GM23338 (cell line): ENCODE results near the gene TRMT10B. TPM values are rescaled to one million over a fixed set of nuclear protein-coding genes. Genes with fewer than 3 reads are reported as not detected.

Source experiments
- ATAC-seq: fragments of 200-7000 bp; cut with Tn5 transposase; 3 replicates; pipeline ENCODE4 v1.9.1; 2020
- DNase-seq: peaks from one replicate; pipeline ENCODE4 v3.0.0-alpha.2; 2015; ENCODE audit warnings: low spot score
- H2AFZ ChIP-seq: fragments of 200-600 bp; sonication (generic); 2 replicates; pipeline ENCODE4 v1.8.0; 2016; ENCODE audit warnings: antibody characterized with exemption, mild to moderate bottlenecking, moderate library complexity
- H3F3A ChIP-seq: fragments of 200-600 bp; sonication (generic); replicated peaks from 2 replicates; pipeline ENCODE4 v1.8.0; 2017; ENCODE audit warnings: antibody characterized with exemption, mixed run types, low read depth
- H3K27ac ChIP-seq: fragments of 200-600 bp; sonication (generic); 2 replicates; pipeline ENCODE4 v1.6.1; 2016; ENCODE audit warnings: low read depth
- H3K27me3 ChIP-seq: fragments of 200-600 bp; sonication (generic); 2 replicates; pipeline ENCODE4 v1.8.0; 2016; ENCODE audit warnings: mild to moderate bottlenecking, mixed run types, moderate library complexity; ENCODE audit not compliant: insufficient read depth
- H3K36me3 ChIP-seq: fragments of 200-600 bp; sonication (generic); 2 replicates; pipeline ENCODE4 v1.8.0; 2016; ENCODE audit warnings: mild to moderate bottlenecking; ENCODE audit not compliant: insufficient read depth
- H3K4me1 ChIP-seq: fragments of 200-600 bp; sonication (generic); 2 replicates; pipeline ENCODE4 v1.8.0; 2016; ENCODE audit warnings: mild to moderate bottlenecking, moderate library complexity; ENCODE audit not compliant: insufficient read depth
- H3K4me2 ChIP-seq: fragments of 200-600 bp; sonication (generic); 2 replicates; pipeline ENCODE4 v1.7.1; 2017; ENCODE audit warnings: mixed run types
- H3K4me3 ChIP-seq: fragments of 200-600 bp; sonication (generic); 2 replicates; pipeline ENCODE4 v1.6.1; 2016; ENCODE audit warnings: mixed run types
- H3K79me2 ChIP-seq: fragments of 200-600 bp; sonication (generic); replicated peaks from 2 replicates; pipeline ENCODE4 v1.8.0; 2017; ENCODE audit warnings: mild to moderate bottlenecking; ENCODE audit not compliant: insufficient read depth
- H3K9me2 ChIP-seq: fragments of 200-600 bp; sonication (generic); 2 replicates; pipeline ENCODE4 v1.8.0; 2017; ENCODE audit not compliant: insufficient read depth
- H4K20me1 ChIP-seq: fragments of 200-600 bp; sonication (generic); replicated peaks from 2 replicates; pipeline ENCODE4 v1.8.0; 2017; ENCODE audit warnings: mild to moderate bottlenecking; ENCODE audit not compliant: insufficient read depth
- H3K27ac Mint-ChIP-seq: 2 replicates; pipeline ENCODE4 v1.8.0; 2020; ENCODE audit warnings: inconsistent platforms, mild to moderate bottlenecking, moderate library complexity, mixed read lengths
- H3K27me3 Mint-ChIP-seq: 3 replicates; pipeline ENCODE4 v1.8.0; 2022; ENCODE audit warnings: low read depth, mild to moderate bottlenecking, moderate library complexity, mixed read lengths, inconsistent platforms; ENCODE audit not compliant: insufficient read depth, poor library complexity
- H3K36me3 Mint-ChIP-seq: 3 replicates; pipeline ENCODE4 v1.8.0; 2021; ENCODE audit warnings: low read depth, mild to moderate bottlenecking, inconsistent platforms, moderate library complexity, mixed read lengths
- H3K4me1 Mint-ChIP-seq: 3 replicates; pipeline ENCODE4 v1.8.0; 2020; ENCODE audit warnings: mild to moderate bottlenecking, inconsistent platforms, mixed read lengths
- H3K4me3 Mint-ChIP-seq: 3 replicates; pipeline ENCODE4 v1.8.0; 2021; ENCODE audit warnings: moderate library complexity, mild to moderate bottlenecking, inconsistent platforms, mixed read lengths
- H3K9me3 Mint-ChIP-seq: 3 replicates; pipeline ENCODE4 v1.8.0; 2020; ENCODE audit warnings: moderate library complexity, mild to moderate bottlenecking, inconsistent platforms, mixed read lengths
- CTCF ChIP-seq, 2 experiments: fragments of 200-600 bp in 1 of 2; sonication (generic) in 1 of 2; conservative IDR thresholded peaks; 2 replicates each; pipeline versions ENCODE4 v1.5.1 to v1.6.1; 2016 to 2017; ENCODE audit warnings: antibody characterized with exemption in 2 of 2, low read depth in 2 of 2, mild to moderate bottlenecking in 2 of 2, moderate library complexity in 1 of 2
- EZH2 ChIP-seq: fragments of 200-600 bp; sonication (generic); IDR thresholded peaks from one replicate; pipeline ENCODE4 v1.8.0; 2017; ENCODE audit warnings: antibody characterized with exemption, mild to moderate bottlenecking, low read depth; ENCODE audit not compliant: unreplicated experiment
- EZH2phosphoT487 ChIP-seq: fragments of 200-600 bp; sonication (generic); IDR thresholded peaks from one replicate; pipeline ENCODE4 v1.8.1; 2018; ENCODE audit warnings: antibody characterized with exemption; ENCODE audit not compliant: unreplicated experiment
- JUNB ChIP-seq: IDR thresholded peaks from one replicate; pipeline ENCODE4 v1.6.1; 2016; ENCODE audit warnings: antibody characterized with exemption; ENCODE audit not compliant: unreplicated experiment
- NANOG ChIP-seq: IDR thresholded peaks from 2 replicates; pipeline ENCODE4 v1.6.1; 2016; ENCODE audit warnings: antibody characterized with exemption, borderline replicate concordance
- POLR2AphosphoS5 ChIP-seq: IDR thresholded peaks from 2 replicates; pipeline ENCODE4 v1.6.1; 2016; ENCODE audit warnings: antibody characterized with exemption, low read depth
- REST ChIP-seq: IDR thresholded peaks from one replicate; pipeline ENCODE4 v1.6.1; 2018; ENCODE audit warnings: antibody characterized with exemption; ENCODE audit not compliant: unreplicated experiment
- STAT1 ChIP-seq: IDR thresholded peaks from one replicate; pipeline ENCODE4 v1.6.1; 2016; ENCODE audit warnings: antibody characterized with exemption; ENCODE audit not compliant: unreplicated experiment
- ZNF114 ChIP-seq: fragments of 250-450 bp; sonication (Bioruptor Pico); IDR thresholded peaks from 2 replicates; pipeline ENCODE4 v1.5.0; 2020; ENCODE audit warnings: mild to moderate bottlenecking, moderate library complexity
- ZNF331 ChIP-seq: fragments of 250-450 bp; sonication (Bioruptor Pico); IDR thresholded peaks from 2 replicates; pipeline ENCODE4 v1.5.0; 2020; ENCODE audit warnings: low read depth, mild to moderate bottlenecking, moderate library complexity
- polyA plus RNA-seq: library from polyadenylated mRNA; unstranded; fragments of >200 nt; fragmentation: Nextera tagmentation; extraction: Ambion mirVana; gene quantifications from 2 replicates; pipeline ENCODE4 v1.2.1, GENCODE V29; 2016
- total RNA-seq: library from RNA; depleted of rRNA; stranded (reverse); fragments of >200 nt; shearing (Covaris generic); gene quantifications from 2 replicates; pipeline ENCODE4 v1.2.3, GENCODE V29; 2014

TRMT10B gene
- total and polyA plus RNA-seq, 2 experiments from 2014 or later: 3.1 to 10.8 TPM

GRCh38 chr9:37787059-37787458, 33.5 kb downstream of the TRMT10B start:
- ATAC-seq: peak; percentile 54
- Mint-ChIP-seq H3K9me3 (no peaks in the 10 kb centered on the region; the same call in 2 of the 3 replicates), H3K36me3 (peaks cover 16% of the 10 kb centered on the region), H3K4me3 (no peak overlapping the region), H3K27ac (no peak overlapping the region), H3K4me1 (peaks cover 11% of the 10 kb centered on the region), H3K27me3 (peaks cover 8% of the 10 kb centered on the region)
- peak; percentile 75 for DNase-seq
- Histone ChIP-seq H3K79me2 (peaks cover 31% of the 10 kb centered on the region), H4K20me1 (peaks cover 22% of the 10 kb centered on the region), H3K27ac (no peak overlapping the region), H3K4me3 (peak overlapping the region; percentile 44; the same call in 1 of the 2 replicates), H3K36me3 (peaks cover 19% of the 10 kb centered on the region; the same call in 1 of the 2 replicates), H3F3A (0 out of 2 replicates have a peak, but pooled peaks cover 4% of the 10 kb centered on the region), H3K27me3 (0 out of 2 replicates have a peak, but pooled peaks cover 4% of the 10 kb centered on the region), H2AFZ (peak overlapping the region; percentile 93), H3K4me2 (peak overlapping the region; percentile 57), H3K9me2 (no peaks in the 10 kb centered on the region), H3K4me1 (peaks cover 8% of the 10 kb centered on the region)
- TF ChIP-seq STAT1 (no peak), CTCF (conservative IDR thresholded peaks at IDR 0.05; ENCODE audit: low read depth in 2 of 2) (peak; percentile 38 to 65), ZNF114 (CRISPR knock-in tag) (no peak), JUNB (no peak), NANOG (no peak), REST (no peak)

GRCh38 chr9:37788332-37788731, 34.7 kb downstream of the TRMT10B start:
- Mint-ChIP-seq H3K4me1 (peaks cover 5% of the 10 kb centered on the region), H3K4me3 (no peak overlapping the region)
- H3K36me3 ChIP-seq: peaks cover 6% of the 10 kb centered on the region; the same call in 1 of the 2 replicates
- TF ChIP-seq POLR2AphosphoS5: no peak
- no peak for TF ChIP-seq ZNF331 (CRISPR knock-in tag)
- no peak for TF ChIP-seq CTCF (conservative IDR thresholded peaks at IDR 0.05; ENCODE audit: low read depth in 2 of 2)
- no peak for TF ChIP-seq EZH2phosphoT487
- TF ChIP-seq EZH2: no peak
- TF ChIP-seq NANOG: no peak

More at GRCh38 chr9:37788332-37788731, 34.7 kb downstream of the TRMT10B start:
- ATAC-seq: no peak
- no peaks in the 10 kb centered on the region for H3K9me2 ChIP-seq
- H3K4me2 ChIP-seq: no peak overlapping the region
- no peak for DNase-seq
- H3K4me3 ChIP-seq: no peak overlapping the region
- H2AFZ ChIP-seq: no peak overlapping the region
- H3K27me3 Mint-ChIP-seq: peaks cover 5% of the 10 kb centered on the region
- 0 out of 2 replicates have a peak, but pooled peaks cover 4% of the 10 kb centered on the region for H3K27me3 ChIP-seq
- H3K9me3 Mint-ChIP-seq: no peaks in the 10 kb centered on the region; the same call in 2 of the 3 replicates
- peaks cover 10% of the 10 kb centered on the region for H4K20me1 ChIP-seq
- 0 out of 2 replicates have a peak, but pooled peaks cover 4% of the 10 kb centered on the region for H3F3A ChIP-seq
- H3K27ac Mint-ChIP-seq: no peak overlapping the region
- H3K36me3 Mint-ChIP-seq: peaks cover 5% of the 10 kb centered on the region
- H3K27ac ChIP-seq: no peak overlapping the region
- peaks cover 19% of the 10 kb centered on the region for H3K79me2 ChIP-seq
- peaks cover 8% of the 10 kb centered on the region for H3K4me1 ChIP-seq
